Embryonic facial prominence (tissue), 1 donor: ENCODE measurements around the gene FAM120B.
"Not testable (repeated sequence)": the region's sequence is repeated elsewhere in the genome, so short reads cannot be mapped to it uniquely, and the experiment has no call there.

Experiments used
- DNase-seq: peaks from one replicate; pipeline ENCODE4 v3.0.0-alpha.2; 2016; ENCODE audit errors: extremely low spot score

The FAM120B gene

DNA sequence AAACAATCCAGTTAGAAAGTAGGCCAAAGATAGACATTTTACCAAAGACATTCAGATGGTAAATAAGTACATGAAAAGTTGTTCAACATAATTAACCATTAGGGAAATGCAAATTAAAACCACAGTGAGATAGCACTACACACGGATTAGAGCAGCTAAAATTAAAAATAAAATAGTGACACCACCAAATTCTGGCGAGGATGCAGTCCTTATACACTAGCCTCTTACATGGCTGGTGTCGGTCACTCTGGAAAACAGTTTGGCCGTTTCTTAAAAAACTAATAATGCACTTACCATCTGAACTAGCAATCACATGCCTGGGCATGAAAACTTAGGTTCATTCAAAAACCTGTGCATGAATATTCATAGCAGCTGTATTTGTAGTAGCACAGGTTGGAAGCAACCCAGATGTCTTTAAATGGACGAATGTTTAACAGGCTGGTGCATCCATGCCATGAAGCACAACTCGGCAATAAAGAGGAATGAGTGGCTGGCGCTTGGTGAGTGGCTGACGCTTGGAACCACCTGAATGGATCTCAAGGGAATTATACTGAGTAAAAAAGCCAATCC is 77.0 kb downstream of the FAM120B start:
- no peak for DNase-seq

DNA sequence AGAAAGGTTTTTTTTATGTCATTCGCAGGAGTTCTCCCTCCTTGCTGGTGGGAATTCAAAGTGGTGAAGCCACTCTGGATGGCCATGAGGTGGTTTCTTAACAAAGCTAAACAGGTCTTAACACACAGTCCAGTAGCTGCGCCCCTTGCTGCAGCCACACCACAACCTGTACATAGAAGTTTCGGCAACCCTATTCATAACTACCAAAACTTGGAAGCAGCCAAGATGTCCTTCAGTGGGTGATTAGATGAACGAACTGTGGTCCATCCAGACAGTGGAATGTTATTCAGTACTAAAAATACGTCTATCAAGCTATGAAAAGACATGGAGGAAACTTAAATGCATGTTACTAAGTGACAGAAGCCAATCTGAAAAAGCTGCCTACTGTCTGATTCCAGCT is 78.9 kb downstream of the FAM120B start:
- no peak for DNase-seq

DNA sequence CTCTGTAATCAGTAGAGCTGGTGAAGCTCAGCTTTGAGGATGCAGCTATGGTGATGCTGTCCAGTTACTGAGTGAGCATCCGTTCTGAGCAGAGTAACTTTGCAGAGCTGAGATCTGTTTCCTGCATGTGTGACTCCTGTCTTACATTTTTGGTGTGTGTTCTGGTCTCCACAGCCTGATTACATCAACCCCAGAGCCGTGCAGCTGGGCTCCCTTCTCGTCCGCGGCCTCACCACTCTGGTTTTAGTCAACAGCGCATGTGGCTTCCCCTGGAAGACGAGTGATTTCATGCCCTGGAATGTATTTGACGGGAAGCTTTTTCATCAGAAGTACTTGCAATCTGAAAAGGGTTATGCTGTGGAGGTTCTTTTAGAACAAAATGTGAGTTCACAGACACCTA is 81.6 kb downstream of the FAM120B start:
- no peak for DNase-seq

DNA sequence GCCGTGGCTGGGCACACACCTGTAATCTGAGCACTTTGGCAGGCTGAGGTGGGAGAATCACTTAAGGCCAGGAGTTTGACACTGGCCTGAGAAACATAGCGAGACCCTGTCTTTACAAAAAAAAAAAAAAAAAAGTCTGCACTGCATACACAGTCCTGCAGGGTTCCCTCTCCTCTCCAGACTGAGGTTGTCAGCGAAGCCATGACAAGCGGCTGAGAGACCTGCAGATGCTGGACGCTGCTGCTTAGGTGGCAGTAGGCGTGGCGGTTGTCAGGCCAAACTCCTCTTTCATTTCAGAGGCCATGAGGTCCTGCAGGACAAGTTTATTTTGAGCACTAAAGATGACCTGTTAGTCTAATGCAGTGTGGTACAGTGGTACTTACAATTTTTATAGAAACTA is 86.5 kb downstream of the FAM120B start:
- DNase-seq, result no peak

DNA sequence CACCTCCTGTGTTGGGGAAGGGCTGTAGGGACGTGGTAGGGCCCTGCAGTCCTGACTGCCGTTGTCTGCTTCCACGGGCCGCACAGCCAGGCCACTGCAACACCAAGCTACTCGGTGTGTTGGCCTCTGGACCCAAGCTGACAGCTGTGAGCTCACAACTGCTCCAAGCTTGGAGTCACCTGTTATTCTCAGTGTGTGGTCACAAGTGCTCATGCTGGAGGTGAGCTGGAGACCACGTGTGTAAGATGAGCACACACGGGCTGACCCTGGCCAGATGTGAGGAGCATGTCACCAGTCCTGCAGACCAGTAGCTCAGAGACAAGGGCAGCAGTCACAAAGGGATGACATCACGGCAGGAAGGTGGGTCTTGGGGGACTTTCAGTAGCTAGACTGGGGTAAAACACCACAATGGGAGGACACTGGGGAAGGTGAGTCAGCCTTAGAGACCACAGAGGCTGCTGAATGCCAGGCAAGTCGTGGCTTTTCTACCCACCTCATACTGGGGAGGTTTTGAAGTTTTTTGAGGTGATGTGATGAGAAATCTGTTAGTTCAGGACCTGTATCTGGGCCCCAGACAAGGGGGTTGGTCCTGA is 87.3 kb downstream of the FAM120B start:
- DNase-seq, result no peak

DNA sequence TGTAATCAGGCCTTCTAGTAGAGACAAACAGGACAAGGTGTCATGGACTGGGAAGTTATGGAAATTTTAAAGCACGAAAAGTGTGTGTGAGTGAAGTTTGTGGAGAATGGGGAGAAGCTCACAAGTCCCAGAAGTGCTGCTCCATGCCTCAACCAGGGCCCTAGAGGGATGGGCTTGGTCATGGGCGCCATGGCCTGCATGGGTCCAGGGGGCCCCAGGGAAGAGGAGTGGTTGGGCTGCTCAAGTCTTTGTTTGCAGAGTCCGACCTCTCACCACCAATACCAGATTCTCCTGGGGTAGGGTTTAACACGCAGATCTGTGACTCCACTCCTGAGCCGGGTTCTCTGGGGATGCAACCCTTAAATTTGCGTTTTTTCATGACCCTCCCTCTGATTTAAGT is 88.4 kb downstream of the FAM120B start:
- DNase-seq, result no peak

DNA sequence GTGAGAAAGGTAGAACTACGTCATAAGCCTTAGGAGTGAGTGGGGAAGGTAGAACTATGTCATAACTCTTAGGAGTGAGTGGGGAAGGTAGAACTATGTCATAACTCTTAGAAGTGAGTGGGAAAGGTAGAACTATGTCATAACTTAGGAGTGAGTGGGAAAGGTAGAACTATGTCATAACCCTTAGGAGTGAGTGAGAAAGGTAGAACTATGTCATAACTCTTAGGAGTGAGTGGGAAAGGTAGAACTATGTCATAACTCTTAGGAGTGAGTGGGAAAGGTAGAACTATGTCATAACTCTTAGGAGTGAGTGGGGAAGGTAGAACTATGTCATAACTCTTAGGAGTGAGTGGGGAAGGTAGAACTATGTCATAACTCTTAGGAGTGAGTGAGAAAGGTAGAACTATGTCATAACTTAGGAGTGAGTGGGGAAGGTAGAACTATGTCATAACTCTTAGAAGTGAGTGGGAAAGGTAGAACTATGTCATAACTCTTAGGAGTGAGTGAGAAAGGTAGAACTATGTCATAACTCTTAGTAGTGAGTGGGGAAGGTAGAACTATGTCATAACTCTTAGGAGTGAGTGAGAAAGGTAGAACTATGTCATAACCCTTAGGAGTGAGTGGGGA is 92.3 kb downstream of the FAM120B start:
- not testable (repeated sequence) for DNase-seq

DNA sequence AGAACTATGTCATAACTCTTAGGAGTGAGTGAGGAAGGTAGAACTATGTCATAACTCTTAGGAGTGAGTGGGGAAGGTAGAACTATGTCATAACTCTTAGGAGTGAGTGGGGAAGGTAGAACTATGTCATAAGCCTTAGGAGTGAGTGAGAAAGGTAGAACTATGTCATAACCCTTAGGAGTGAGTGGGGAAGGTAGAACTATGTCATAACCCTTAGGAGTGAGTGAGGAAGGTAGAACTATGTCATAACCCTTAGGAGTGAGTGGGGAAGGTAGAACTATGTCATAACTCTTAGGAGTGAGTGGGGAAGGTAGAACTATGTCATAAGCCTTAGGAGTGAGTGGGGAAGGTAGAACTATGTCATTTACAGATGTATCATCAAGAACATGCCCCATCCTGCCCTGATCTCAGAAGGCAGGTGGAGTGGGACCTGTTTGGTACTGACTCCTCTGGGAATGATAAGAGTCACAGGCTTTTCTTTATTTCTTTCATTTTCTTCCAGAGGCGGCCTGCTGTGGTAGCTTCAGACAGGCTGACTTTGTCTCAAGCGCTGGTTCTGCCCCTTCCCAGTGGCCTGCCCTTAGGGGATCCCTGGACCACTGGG is 93.5 kb downstream of the FAM120B start:
- DNase-seq, result not testable (repeated sequence)

DNA sequence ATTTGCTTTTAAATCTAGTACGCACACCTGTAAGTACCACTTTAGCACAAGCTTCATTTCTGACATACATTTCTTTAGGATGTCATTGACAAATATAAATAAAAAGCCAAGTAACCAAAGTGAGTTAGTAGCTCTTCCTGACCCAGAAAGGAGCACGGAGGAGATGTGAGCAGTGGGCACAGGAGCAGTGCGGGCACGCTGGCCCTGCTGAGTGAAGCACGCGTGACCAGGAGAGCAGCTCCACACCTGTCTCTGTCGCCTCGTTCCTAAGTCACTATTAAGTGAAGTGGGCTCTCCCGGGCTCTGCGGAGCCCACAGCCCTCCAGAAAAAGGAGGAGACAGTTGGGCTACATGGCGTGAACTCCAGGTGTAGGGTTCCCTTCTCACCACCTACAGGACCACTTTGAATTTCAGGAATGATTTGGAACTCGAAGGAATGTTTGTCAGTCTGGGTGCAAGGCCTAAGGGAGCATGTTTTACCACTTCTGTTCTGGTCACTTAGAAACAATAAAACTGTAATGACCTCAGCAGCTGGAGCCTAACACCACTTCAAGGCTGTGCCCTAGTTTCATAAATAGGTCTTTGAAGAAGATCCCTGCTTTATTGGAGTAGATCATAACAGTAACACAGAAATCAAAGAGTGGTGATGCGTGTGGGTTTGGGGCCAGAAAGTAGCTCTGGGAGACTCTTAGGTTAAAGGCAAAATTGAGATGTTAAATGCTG is 95.9 kb downstream of the FAM120B start:
- DNase-seq, result no peak

DNA sequence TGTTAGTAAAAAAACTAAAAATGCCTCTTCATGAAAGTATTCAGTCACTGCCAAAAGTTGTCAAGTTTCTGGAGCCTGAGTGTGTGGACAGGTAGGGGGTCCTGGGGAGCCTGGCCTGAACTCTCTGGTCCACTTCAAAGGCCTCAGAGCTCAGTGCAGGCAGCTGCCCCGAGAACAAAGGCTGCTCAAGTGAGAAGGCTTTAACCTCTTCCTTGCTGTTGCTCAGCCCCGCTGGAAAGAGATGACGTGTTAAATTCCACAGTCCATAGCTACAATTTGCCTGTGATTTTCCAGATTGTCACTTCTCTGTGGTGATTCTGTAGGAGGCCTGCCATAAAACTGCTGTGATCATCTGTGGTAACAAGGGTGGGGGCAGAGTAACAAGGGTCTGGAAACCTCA is 96.9 kb downstream of the FAM120B start:
- DNase-seq, result no peak

DNA sequence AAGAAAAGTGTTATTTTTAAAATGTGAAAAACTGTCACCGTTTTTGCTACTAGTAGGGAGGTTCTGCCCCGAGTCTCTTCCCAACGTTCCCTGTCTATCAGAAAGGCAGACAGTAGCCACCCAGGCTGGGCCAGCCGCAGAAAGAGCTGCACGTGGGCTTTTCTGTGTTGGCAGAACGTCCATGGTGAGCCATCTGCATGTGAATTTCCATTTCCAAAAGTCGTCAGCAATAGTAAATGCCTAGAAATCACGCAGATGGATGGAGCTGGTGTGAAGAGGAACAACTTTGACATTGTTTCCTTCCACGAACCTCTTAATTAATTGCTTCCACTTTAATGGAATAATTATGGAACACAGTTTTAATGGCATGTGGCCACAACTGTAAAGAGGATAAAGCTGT is 97.5 kb downstream of the FAM120B start:
- DNase-seq, result no peak

DNA sequence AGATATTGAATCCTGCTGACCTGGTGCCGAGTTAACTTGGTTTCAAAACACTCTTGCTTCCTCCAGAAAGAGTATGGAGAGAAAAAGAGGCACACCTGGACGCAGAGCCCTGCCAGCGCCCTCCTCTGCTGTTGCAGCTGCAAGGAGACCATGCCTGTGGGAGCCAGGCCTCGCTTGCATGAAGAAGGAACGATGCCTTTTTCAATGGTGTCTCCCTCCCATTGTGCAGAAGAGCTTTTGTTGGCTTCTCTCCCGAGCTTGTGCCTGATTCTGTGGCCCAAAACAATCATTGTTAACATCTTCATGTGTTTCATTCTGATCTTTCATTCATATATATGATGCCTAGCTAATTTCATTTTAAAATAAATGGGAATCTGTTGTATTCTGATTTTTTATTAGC is 98.1 kb downstream of the FAM120B start:
- DNase-seq, result no peak

DNA sequence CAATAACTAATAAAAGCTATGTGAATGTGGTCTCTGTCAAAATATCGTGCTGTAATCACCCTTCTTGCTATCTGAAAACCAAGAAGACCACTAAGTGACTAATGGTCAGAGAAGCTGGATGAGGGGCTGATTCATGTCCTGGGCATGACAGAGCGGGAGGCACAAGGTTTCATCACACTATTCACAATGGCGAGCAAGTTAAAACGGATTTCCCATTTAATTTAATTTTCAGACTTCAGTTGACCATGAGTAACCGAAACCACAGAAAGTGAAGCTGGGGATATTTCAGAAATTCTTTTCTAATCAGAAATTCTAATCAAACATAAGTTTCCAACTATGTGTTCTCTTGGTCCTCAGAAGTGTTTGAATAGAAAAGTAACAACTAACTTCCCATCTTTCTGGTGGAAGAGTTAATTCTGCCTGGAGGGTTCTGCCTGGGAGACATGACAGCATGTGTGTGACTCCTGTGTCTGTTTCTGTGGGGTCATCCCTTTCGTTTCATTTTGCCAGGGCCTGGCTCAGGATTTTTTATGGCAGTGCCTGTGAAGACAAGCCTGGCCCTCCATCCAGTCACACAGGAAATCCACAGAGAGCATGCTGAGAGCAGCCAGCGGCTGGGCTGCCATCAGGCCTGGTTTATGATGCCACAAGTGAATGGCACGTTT is 98.9 kb downstream of the FAM120B start:
- no peak for DNase-seq

DNA sequence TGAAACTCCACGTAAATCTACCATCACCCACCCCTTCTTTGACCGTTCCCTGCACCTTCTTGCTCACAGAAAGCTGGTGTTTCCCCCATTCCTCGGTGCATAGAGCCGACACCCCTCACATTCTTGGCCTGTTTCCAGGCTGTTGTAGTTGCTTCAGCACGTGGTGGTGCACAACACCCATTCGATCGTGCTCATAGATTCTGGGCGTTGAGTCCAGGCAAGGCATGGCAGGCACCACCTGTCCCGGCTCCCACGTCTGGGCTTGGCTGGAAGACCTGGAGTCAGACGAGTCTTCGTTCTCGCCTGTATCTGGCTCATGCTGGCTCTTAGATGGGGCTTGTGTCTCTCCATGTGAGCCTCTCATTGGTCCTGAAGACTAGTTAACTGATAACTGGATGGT is 100.6 kb downstream of the FAM120B start:
- DNase-seq, result no peak

DNA sequence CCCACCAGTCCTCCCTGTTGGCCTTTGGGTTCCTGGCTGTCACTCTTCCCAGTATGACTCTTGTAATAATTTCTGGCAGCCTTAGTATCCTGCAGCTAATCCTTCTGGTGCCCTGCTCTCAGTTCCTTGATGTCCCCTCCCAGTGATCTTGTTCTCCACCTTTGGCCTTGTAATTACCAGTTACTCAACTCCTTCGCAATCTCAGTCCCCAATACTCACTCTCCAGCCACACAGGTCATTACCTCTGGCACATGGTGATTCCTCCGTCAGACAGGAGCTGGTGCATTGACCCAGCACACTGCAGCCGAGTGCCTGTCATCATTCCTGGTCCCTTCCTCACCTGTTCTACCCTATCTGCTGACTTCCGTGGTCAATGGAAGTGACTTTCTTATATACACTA is 101.4 kb downstream of the FAM120B start:
- DNase-seq, result no peak

DNA sequence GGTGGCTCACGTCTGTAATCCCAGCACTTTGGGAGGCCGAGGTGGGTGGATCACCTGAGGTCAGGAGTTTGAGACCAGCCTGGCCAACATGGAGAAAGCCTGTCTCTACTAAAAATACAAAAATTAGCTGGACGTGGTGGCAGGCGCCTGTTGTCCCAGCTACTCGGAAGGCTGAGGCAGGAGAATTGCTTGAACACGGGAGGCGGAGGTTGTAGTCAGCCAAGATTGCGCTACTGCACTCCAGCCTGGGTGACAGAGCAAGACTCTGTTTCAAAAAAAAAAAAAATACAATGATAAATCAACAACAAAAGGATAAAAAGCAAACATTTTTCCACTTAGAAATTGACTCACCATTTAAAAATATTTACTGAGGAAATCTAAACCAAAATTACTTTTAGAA is 103.2 kb downstream of the FAM120B start:
- not testable (repeated sequence) for DNase-seq

DNA sequence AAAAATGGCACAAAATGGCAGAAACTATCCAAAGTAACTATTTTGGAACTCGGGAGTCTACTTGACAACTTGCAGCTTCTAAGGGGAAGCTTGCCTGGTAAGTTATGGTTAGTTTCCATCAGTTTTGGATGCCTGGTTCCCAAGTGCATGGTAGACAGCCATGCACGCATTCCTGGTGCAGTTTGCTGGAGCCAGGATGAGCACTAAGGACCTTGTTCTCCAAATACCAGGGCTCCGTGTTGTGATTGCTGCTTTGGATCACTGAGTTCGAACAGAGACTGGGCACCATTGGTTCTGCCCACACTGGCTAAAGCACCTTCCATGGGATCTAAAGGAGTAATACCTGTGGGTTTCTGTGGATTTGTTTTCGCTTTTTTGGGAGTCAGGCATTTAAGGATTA is 103.7 kb downstream of the FAM120B start:
- no peak for DNase-seq

DNA sequence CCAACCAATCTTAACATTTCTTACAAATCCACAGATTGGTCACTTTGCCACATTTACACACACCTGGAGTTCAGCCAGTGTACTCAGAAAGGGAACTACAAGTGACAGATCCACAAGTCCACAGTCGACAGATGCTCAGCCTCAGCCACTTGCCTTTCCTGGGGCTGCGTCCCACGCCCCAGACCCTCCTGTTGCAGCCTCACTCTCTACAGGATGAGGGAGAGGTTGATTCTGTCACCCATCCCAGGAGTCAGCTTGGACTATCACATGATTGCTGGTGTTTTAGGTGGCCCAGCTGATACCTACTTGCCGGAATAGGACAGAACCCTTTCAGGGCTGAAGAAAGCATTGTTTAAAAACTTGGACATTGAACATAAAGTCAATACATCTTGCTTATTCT is 108.8 kb downstream of the FAM120B start:
- no peak for DNase-seq

DNA sequence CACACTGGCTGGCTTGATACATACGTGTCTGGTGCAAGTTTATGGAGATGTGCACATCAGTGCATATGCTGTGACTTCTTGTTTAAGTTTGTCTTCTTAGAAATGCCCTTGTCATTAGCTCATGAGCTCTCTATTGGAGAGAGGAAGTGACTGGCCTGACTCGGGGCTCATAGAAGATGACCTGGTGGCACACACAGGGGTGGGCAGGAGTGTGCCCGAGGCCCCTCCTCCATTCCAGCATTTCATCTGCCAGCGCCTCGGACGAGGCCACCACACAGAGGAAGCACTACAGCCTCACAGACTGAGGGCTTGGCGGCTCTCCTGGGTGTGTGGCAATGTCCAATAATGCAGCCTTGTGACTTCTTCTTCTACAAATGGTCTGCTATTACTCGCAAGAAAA is 109.7 kb downstream of the FAM120B start:
- no peak for DNase-seq

DNA sequence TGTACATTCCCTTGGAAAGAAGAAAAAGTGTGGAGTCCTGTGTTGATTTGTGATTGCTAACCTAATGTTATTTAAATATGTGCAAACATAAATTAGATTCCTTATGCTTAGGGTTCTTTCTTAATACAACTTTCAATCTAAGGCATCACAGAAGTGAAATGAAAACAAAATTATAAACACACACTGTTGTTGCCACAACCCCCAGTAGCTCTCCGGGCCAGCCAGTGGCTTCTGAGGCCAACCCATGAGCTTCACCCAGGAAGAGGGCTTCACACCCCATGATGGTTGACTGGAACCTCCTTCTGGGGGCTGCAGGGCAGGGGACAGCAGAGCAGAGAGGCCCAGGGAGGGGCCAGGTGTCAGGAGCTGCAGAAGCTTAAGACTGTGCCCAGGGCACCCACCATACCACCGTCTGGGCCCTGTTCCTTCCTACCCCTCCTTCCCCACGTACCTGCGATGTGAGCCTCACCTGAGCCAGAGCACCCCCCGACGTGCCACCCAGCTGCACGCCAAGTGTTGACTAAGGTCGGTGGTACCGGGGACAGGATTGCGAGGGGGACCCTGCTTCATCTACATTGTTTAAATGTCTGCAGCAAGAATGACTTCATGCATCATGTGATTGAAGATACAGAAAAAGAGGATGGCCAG is 110.5 kb downstream of the FAM120B start:
- no peak for DNase-seq

DNA sequence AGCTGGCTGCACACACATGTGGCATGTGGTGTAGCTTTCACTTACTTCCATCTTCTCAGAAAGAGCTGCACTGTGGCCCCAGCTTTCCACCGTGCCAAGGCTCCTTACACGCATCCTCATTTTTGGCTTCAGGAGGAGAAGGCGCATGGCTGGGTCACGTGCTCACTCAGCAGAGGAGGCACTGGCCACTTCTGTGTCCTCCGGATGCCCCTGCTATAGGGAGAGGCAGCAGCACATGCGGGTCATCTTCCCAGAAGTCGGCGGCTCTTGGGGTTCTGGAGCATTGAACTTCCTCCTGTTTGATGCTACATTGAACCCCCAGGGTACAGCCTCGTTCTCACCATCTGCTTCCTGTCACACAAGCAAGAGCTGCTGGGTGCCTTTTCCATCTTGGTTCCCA is 111.3 kb downstream of the FAM120B start:
- DNase-seq, result no peak

DNA sequence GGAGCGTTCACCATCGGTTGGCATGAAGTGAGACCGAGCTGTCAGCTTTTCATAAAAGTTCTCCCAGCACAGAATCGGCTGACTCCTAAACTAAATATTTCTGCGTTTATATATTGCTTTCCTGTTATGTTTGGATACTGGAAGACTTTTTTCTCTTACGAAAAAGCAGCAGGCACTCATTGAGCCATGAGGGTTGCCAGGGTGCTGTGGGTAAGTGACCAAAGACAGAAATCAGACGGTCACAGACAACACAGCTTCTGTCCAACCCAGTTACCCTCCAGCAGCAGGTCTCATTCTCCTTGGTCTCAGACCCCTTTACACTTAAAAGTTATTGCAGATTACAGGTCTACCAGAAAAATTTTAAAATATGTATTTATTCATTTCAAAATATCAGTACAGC is 113.7 kb downstream of the FAM120B start:
- DNase-seq, result no peak
